CD4-positive, alpha-beta T cell treated with Interleukin-10 for 1 hour (primary cell): ENCODE measurements around the gene RGS14.

ENCODE experiments used
- DNase-seq: peaks from one replicate; pipeline ENCODE4 v3.0.0-alpha.2; 2020

RGS14 gene

DNA sequence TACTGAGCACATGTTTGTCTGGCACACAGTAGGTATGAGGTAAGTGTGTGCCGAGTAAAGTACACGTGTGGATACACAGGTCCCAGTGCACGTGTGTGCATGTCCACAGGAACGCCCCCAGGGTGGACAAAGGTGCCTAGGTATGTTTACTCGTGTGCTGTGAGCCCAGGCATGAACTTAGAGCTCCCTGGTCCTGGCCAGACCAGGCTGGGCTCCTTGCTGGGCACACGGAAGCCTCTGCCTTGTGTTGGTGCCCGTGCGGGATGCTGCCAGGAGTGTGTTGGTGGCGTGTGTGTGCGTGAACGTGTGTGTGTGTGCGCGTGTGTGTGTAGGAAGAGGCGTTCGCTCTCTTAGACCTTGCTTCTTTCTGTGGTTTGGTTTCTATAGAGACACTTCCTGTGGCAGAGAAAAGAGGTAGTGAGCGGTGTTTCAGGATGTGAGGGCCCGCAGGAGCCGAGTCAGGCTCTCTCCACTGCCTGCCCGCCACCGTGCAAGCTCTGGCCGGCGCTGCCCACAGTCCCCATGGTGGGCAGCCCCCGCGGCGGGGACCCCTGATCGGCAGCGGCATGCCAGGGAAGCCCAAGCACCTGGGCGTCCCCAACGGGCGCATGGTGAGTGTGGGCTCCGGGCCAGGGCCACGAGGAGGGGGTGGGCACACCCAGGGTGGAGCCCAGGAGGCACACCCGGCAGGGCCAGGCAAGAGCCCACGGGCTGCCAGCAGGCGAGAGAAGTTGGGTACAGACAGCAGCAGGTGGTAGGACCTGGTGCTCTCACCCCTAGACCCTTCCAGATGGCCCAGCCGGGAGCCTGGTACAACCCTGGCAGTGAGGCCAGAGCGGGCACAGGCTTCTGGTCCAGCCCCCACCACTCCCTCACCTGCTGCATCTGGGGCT is at the start of gene RGS14:
Gene RGS14, plus strand, starts transcription at position 466 of the 893 bp plus-strand sequence. Its CDS starts 101 bp downstream, at position 567.
- peak; percentile 87 for DNase-seq

GRCh38 chr5:177308740-177309139 is 49.0 kb upstream of the RGS14 start:
- DNase-seq: no peak

- DNase-seq: peak; percentile 80
Measured at GRCh38 chr5:177309351-177310191, 48.2 kb upstream of the RGS14 start.

GRCh38 chr5:177310332-177310731 is 47.4 kb upstream of the RGS14 start:
- DNase-seq: no peak

DNA sequence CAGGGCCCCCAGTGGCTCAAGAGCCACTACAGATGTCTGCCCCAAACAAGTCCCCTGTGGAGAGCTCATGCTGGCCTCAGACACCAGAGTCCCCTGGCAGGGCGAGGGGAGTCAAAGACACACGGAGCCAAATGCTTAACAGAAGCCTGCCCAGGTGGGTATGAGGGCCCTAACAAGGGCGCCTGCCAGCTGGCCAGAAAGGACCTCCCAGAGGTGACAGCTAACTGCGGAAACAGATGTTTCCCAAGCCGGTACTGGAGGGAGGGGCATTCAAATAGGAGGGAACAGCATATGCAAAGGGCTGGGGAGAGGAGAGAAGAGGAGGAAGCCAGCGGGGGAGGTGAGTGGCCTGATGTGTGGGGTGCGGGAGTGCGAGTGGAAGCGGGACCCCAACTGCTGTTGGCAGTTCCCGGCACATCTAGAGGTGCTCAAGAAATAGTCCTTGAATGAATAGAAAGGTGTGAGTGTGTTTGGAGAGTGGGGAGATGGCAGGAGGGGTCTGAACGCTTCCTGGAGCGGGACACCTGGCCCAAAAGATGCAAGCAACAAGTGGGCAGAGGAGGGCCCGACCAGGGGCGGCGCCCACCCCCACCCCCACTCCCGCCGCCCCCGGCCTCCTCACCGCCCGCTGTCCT is 46.9 kb upstream of the RGS14 start:
- DNase-seq: no peak

DNA sequence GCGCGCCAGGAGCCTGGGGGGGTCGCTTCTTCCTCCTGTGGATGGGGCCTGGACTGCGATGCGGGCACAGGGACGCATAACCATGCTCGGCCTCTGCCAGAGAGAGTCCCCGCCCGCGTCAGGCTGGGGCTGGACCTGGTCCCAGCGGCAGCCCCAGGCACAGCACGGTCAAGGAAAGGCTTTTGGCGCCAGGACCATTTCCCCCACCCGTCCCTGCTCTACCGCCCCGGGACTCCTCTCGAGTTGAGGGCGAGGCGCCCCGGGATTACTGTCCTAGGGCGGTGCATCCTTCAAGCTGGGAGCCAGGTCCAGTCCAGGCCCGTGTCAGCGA is 46.4 kb upstream of the RGS14 start:
- no peak for DNase-seq

DNA sequence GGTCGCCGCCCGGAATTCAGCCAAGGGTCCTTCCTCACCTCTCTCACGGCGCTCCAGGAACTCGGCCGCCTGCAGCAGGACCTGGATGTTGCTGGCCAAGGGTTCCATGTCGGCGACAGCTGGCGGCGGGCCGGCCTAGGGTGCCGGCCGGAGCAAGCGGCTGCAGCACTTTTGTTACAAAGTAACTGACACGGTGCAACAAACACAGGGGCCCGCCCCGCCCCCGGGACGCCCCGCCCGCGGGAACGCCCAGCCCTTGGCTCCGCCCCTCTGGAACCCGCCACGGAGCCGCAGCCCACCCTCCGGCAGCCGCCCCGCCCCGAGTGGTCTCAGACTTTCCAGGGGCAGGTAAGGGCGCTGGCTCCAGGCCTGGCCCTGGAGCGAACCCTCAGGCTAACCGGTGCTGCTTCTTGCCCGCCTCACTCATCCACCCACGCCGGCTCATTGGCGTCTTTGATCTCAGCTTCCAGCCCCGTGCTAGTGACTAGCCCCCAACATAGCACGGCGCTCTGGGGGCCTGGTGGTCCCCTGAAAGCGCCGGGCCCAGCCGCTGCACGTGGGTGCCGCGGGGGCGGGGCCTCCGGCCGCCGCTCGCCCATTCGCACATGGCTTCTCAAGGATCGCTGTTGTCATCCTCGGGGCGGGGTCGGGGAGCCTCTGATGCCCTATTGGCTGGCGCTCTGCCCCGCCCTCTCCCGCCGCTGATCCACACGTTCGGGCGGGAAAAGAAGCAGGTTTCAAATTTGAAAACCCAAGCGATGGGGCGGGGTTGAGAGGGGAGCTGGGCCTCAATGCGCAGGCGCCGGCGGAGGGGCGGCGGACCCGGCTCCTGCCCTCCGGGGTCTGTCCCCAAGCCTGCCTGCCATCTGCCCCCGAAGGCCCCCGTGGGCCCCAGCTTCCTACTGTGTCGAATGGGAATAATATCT is 45.7 kb upstream of the RGS14 start, which contains the start of gene MXD3:
Gene MXD3, minus strand, starts transcription at position 176 of the 926 bp plus-strand sequence. Its CDS starts 68 bp downstream, at position 108.
- peak; percentile 96 for DNase-seq

- no peak for DNase-seq
Measured at GRCh38 chr5:177312649-177313181, 45.0 kb upstream of the RGS14 start.

- no peak for DNase-seq
Measured at GRCh38 chr5:177313561-177314259, 44.0 kb upstream of the RGS14 start.

DNA sequence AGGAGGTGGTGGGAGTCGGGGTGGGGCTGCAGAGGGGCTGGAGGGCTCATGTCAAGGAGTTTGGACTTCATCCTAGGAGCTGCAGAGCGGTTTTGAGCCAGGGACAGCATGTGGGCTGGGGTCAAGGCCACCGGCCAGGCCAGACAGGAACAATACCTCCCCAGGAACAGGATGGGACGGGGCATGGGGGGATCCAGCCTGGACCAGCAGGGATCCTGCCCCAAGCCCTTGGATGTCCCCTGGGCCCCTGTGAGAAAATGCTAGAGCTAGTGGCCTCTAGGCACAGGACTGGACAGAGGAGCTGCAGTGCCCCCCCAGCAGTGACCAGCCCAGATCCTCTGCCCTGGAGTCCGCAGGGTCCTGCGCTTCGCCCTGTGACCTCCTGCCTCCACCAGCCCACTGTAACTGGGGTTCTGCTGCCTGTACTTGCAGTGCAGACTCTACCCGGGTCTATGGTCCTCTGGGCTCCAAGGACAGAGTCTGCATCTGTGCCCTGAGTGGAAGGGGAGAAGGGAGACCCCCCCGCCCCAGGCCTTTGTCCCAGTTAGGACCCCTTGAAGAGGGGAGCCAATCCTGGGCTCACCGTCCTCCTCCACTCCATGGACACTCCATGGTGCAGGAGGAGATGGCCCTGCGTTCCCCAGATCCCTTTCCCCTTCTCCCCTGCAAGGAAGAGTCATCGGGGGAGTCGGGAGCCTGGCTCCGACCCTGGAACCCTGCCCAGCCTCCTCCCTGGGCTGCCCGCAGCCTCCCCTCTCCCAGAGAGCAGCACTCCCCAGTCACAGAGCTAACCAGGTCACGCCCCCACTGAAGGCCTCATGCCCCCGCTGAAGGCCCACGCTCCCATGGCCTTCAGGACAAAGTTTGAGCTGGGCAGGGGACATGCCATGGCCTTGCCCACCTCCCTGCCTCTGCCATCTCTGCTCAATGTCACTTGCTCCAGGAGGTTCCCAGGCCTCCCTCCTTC is 43.1 kb upstream of the RGS14 start:
- no peak for DNase-seq

- DNase-seq: no peak
Measured at GRCh38 chr5:177315411-177315810, 42.3 kb upstream of the RGS14 start.

GRCh38 chr5:177316005-177316404 is 41.7 kb upstream of the RGS14 start:
- no peak for DNase-seq

GRCh38 chr5:177317959-177318377 is 39.8 kb upstream of the RGS14 start:
- DNase-seq: peak; percentile 82

DNA sequence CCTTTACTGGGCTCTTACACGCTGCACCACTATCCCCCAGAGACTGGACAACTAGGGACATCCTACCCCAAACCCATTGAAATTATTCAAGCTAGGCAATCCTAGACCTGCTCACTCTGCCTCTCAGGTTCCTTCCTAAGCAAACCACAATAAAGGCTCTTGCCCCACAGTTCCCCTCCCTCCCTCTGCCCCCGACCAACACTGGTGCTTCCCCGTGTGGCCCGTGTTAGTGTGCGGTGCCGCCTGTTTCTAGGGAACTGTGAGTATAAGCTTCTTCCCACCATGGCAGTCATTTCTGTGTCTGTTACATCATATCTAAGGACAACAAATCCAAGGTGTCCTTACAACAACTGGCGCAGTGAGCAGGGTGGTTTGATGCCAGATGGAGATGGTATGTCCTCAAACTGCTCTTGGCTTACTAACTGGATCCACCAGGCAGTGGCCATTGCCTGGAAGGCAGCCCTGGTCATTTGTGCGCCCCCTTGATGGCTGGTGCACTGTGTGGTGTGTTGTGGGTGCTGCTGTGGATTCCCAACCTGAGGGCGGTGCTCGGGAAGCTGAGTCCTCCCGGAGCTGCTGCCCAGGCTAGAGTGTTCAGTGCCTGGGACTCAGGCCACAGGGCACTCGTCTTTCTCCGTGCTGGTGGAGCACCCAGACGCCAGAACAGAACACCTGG is 37.7 kb upstream of the RGS14 start:
- DNase-seq: no peak

GRCh38 chr5:177320879-177321278 is 36.8 kb upstream of the RGS14 start:
- no peak for DNase-seq

DNA sequence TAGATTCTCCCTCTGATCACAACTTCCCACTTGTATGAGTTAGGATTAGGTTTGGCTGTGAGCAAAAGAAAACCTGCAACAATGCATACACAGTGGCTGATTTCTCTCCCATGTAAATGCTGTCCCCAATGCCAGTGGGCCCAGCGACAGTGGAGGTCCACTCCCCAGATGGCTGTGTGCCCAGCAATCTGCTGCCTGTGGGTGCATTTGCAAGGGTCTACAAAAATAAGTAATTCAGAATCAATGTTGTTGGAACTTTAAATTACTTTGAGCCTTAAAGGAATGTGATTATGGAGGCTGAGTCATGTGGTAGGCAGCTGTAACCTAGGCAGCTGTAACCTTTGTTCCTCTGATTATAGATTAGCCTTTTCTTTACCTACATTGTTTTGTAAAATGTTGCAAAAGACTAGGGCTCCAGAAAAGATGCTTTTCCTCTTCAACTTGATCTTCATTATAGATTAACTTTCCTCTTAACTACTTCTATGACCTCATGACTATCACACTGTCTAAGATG is 31.8 kb upstream of the RGS14 start:
- no peak for DNase-seq

DNA sequence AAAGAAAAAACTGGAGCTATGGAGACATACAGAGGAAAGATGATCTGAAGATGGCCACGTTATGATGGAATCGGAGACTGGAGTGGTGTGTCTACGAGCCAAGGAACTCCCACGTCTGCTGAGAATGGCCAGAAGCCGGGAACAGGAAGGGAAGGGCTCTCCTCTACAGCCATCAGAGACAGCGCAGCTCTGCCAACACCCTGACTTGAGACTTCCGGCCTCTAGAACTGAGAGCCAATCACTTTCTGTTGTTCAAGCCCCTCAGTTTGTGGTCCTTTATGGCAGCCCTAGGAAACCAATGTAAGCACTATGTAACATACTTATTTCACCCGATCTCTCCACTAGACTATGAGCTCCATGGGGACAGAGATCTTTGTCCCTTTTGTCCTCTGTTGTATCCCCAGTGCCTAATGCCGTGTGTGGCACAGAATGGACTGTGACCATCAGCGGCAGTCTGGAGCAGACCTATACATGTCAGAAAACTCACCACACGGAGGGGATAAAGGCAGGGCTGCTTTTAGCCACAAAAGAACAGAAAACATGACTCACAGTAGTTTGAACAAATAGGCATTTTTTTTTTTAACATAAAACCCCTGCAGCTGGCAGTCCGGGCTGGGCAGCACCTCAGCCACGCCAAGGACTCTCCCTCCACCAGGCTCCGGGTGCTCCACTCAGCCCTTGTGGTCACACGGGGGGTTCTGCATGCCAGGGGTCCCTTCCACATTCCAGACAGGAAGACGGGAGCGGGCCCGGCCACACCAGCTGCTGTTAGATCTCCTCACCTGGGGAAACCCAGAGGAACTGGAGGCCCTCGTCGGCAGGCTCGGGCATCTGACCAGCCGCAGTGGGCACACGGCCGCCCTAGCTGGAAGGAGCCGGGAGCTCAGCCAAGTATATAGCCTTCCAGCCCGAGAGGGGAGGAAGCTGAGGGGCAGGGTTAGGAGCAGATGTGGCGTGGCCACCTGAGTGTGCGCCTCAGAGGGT is 29.9 kb upstream of the RGS14 start:
- peak; percentile 42 for DNase-seq
